K562 (cell line): ENCODE measurements around the gene SPATC1L.

Source experiments
- CHD2 ChIP-seq: IDR thresholded peaks from 2 replicates; pipeline ENCODE4 v1.6.1; 2011; ENCODE audit warnings: low read depth, low read length
- RUNX1 ChIP-seq: sonication (generic); IDR thresholded peaks from 2 replicates; pipeline ENCODE4 v1.6.1; 2016; ENCODE audit warnings: antibody characterized with exemption, low read depth

- TF ChIP-seq CHD2 (no peak), RUNX1 (no peak)
These were observed 61.2 kb downstream of the SPATC1L start for GRCh38 chr21:46122758-46123683.
